Tongue (tissue), 2 donors: ENCODE measurements around the gene CTNNA1. TPM values are rescaled to one million over a fixed set of nuclear protein-coding genes. Genes with fewer than 3 reads are reported as not detected.
"Not testable (repeated sequence)": the region's sequence is repeated elsewhere in the genome, so short reads cannot be mapped to it uniquely, and the experiment has no call there.

ENCODE experiments used
- DNase-seq: peaks from one replicate; pipeline ENCODE4 v3.0.0-alpha.2; 2015
- total RNA-seq: library from RNA; depleted of rRNA; stranded (reverse); fragments of >200 nt; gene quantifications from one replicate; pipeline ENCODE4 v1.2.3, GENCODE V29; 2014

The CTNNA1 gene
- total RNA-seq, 1 donor from 2014 or later, result 416 TPM

GRCh38 chr5:138815529-138815928, 62.3 kb downstream of the CTNNA1 start:
- no peak for DNase-seq

GRCh38 chr5:138817241-138817640, 64.0 kb downstream of the CTNNA1 start:
- DNase-seq, result no peak

DNA sequence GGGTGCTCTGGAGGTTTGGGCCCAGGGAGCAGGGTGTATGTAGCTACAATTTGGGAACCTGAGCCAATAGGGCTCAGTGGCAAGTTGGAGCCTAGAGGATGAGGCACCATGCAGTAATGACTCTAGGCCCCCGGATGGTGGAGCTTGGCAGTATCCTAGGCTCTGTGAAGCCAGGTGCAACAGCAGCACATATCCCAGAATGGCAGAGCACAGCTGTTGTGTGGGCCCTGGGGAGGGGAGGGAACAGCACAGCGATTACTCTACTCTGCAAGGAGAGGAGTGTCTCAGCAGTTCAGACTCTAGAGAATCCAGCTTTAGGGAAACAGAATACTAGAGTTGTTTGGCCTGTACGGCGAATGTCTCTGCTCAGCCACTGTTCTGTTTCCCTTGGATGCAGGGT, 65.9 kb downstream of the CTNNA1 start:
- DNase-seq, result peak; percentile 90

GRCh38 chr5:138820695-138821094, 67.5 kb downstream of the CTNNA1 start:
- DNase-seq, result no peak

DNA sequence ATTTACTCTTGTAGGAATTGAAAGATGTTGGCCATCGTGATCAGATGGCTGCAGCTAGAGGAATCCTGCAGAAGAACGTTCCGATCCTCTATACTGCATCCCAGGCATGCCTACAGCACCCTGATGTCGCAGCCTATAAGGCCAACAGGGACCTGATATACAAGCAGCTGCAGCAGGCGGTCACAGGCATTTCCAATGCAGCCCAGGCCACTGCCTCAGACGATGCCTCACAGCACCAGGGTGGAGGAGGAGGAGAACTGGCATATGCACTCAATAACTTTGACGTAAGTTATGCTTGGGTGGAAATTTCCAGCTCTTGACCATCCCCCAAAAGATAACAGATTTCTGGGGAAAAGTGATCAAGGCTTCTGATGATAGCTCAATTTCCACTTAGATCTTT, 71.3 kb downstream of the CTNNA1 start:
- DNase-seq, result no peak

DNA sequence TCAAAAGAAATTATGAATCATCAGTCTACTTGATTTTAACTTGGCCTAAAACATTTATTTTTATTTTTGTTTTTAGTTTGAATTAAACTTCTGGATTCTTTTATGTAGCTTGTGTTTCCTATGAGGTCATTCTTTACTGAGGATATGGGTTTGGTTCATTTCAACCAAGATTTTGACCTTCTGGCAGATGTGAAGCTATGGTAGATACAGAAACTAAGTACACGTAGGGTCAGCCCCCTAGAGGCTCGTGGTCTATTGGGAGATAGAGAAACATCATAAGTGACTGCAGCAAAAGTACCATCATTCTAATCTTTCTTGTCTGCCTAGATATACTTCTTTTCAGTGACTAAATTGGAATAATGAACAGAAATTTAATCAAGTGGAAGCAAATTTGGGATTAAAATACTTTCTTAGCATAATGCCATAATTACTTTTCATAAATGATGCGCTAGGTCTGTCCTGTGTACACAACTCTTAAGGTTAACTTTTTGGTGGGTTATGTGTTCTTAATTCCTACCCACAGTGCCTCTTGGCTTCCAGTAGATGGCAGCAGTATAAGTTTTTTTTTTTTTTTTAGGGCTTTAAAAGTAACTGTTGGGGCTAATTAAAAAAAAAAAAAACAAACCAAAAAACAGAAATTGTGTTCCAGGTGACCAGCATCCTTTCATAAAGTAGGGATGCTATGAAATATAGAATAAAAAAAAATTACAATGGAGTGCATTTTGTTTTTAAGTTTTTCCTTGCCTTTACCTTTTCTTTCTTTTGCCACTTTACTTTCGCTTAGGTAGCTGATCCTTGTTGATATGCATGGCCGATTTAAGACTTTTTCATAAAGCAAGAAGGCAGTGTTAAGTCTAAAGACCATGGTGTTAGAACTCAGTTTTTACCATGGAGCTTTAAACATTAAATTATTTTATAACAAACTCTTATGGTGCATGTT, 72.0 kb downstream of the CTNNA1 start:
- DNase-seq, result no peak

DNA sequence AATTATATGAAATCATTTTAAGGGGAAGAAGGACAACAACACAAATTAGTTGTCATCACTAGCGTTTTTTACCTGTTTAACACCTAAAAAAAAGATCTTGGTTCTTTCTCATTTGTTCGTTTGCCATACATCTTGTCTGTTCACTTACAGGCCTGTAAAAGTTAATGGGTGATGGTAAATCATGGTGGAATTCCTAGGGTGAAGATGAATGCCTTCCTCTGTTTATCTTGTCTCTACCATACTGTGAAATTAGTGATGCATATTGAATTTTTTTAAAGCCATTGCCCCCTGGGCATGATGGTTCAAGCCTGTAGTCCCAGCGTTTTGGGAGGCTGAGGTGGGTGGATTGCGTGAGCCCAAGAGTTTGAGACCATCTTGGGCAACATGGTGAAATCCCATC, 75.3 kb downstream of the CTNNA1 start:
- DNase-seq, result no peak

GRCh38 chr5:138829341-138829740, 76.1 kb downstream of the CTNNA1 start:
- no peak for DNase-seq

GRCh38 chr5:138831703-138832102, 78.5 kb downstream of the CTNNA1 start:
- no peak for DNase-seq

DNA sequence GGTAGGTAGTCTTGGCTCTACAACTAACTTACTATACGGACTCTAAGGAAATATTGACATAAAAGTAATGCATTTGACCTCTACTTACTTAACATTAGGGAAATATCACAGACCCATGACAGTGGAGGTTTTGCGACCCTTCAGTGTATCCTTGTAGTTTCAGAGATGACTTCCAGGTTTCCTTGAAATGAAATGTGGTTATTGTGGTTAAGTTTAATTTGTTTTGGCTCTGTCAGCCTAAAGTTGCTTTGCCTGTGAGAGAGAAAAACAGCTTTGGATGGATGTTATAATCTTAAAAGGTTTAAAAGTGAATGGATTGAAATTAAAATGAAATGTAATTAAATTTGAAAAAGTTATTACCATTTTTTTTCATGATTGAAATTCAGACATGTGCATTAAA, 79.0 kb downstream of the CTNNA1 start:
- no peak for DNase-seq

DNA sequence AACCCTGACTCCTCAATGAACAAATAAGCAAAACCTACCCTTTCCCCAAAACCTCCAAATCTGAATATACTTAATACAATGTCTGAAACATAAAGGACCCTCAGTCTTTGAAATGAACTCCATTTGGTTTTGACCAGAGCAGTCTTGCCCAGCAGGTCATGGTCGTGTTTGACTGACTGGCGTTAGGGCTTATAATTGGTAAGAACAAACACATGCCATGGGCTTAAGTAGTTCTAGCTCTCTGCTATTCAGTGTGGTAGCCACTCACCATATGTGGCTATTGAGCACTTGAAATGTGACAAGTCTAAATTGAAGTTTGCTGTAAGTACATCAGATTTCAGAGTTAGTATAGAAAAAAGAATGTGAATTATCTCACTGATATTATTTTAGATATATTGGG, 79.9 kb downstream of the CTNNA1 start:
- DNase-seq, result no peak

DNA sequence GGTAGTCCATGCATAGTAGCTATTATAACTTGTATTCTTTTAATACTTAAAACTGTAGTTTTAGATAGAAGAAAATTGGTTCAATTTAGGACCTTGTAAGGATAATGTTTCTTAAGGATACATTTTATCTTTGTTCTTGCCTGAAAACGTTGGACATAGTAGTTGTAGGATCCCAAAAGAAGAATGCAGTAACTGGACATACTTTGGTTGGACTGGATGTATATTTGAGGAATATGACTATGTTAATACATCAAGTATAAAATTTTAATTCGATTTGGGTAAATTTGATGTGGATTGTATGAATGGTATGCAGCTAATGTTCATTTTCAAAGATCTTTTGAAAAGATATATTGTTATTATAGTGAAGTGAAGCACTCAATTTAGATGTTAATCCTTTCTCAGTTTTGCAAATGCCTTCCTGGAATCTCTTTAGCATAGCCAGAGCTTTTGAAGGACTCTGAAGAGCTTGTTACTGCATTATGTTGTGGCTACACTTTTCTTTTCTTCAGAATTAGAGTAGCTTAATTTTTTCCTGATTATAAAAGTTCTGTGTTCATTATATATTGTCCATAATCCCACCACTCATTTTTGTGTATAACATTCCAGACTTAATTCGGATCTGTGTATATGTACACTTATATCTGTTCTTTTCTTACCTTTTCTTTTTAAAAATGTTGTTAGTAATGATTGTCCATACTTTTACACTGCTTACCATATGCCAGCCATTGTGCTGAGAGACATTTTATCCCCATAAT, 80.7 kb downstream of the CTNNA1 start:
- DNase-seq, result no peak

DNA sequence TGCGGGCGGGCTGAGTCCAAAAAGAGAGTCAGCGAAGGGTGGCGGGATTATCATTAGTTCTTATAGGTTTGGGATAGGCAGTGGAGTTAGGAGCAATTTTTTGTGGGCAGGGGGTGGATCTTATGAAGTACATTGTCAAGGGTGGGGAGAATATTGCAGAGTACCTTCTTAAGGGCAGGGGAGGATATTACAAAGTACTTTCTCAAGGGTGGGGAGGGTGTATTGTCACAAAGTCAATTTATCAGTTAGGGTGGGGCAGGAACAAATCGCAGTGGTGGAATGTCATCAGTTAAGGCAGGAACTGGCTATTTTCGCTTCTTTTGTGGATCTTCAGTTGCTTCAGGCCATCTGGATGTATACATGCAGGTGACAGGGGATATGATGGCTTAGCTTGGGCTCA, 81.6 kb downstream of the CTNNA1 start:
- not testable (repeated sequence) for DNase-seq

- no peak for DNase-seq
Measured at GRCh38 chr5:138837160-138837559, 83.9 kb downstream of the CTNNA1 start.

- DNase-seq, result no peak
Measured at GRCh38 chr5:138840103-138840502, 86.9 kb downstream of the CTNNA1 start.

GRCh38 chr5:138841531-138841930, 88.3 kb downstream of the CTNNA1 start:
- DNase-seq, result no peak

- no peak for DNase-seq
Measured at GRCh38 chr5:138843316-138844124, 90.3 kb downstream of the CTNNA1 start.

DNA sequence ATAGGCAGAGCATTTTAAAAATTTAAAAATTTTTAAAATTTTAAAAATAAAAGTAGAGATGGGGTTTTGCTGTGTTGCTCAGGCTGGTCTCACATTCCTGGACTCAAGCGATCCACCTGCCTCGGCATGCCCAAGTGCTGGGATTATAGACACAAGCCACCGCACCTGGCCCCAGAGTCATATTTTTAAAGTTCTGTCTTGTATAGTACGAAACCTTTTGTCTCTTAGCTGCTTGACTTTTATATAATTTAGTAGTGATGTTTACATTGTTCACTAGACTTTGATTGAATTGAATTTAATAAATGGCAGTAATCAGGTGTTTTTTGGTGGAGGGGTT, 90.9 kb downstream of the CTNNA1 start:
- peak; percentile 55 for DNase-seq

- peak; percentile 63 for DNase-seq
Measured at GRCh38 chr5:138844812-138845513, 91.7 kb downstream of the CTNNA1 start.

DNA sequence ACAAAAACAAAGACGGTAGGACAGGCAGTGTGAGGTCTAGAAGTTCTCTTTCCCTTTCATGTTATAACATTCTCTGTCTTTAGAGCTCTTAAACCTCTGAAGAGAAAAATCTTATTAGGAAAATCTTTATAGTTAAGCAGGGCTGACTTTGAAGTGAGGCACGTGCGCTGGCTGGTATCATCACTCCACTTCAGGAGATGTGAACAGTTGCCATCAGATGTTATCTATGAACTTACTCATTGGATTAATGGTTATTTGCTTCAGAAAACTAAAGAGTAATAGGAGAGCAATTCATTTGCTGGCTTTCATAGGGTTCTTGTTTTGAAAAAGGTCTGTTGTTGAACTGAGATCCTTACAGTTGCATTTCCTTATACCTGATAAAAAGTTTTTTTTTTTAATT, 96.2 kb downstream of the CTNNA1 start:
- no peak for DNase-seq

DNA sequence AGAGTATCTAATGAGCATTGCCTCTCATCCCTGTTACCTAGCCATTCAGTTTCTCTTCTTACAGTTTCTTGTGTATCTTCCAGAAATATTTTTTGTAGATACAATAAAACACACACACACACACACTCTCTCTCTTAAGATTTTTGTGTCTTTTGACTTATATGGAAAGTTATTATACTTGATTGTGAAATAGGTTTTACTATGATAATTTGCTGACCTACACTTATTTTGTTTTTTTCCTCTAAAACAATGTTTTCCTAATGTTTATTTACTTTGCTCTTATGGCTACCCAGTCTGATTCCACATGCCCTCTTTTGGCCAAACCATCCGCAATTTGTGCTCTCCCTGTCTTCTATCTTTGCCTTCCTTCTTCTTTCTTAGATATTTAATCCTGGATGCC, 96.7 kb downstream of the CTNNA1 start:
- no peak for DNase-seq

- no peak for DNase-seq
Measured at GRCh38 chr5:138850865-138851435, 97.7 kb downstream of the CTNNA1 start.
